GM21447 (cell line): ENCODE data around the gene PWWP2B.
"Not testable (repeated sequence)": the region's sequence is repeated elsewhere in the genome, so short reads cannot be mapped to it uniquely, and the experiment has no call there.

Experiments
- ATAC-seq: cut with Tn5 transposase; IDR thresholded peaks from one replicate; pipeline ENCODE4 v1.9.1; 2021; ENCODE audit not compliant: unreplicated experiment

Gene PWWP2B

DNA sequence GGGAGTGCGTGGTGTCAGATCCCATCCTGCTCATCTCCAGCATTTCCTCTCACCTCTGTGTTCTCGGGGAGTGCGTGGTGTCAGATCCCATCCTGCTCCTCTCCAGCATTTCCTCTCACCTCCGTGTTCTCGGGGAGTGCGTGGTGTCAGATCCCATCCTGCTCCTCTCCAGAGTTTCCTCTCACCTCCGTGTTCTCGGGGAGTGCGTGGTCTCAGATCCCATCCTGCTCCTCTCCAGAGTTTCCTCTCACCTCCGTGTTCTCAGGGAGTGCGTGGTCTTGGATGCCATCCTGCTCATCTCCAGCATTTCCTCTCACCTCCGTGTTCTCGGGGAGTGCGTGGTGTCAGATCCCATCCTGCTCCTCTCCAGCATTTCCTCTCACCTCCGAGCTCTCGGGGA, 18.0 kb upstream of the PWWP2B start:
- ATAC-seq, result not testable (repeated sequence)

DNA sequence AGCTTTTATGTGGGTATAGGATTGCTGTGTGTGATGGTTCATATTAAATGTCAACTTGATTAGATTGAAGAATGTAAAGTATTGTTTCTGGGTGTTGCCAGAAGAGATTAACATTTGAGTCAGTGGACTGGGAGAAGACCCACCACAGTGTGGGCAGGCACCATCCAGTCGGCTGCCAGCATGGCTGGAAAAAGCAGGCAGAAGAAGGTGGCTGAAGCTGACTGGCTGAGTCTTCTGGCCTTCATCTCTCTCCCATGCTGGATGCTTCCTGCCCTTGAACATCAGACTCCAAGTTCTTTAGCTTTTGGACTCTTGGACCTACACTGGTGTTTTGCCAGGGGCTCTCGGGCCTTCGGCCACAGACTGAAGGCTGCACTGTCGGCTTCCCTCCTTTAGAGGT, 16.0 kb upstream of the PWWP2B start:
- not testable (repeated sequence) for ATAC-seq

DNA sequence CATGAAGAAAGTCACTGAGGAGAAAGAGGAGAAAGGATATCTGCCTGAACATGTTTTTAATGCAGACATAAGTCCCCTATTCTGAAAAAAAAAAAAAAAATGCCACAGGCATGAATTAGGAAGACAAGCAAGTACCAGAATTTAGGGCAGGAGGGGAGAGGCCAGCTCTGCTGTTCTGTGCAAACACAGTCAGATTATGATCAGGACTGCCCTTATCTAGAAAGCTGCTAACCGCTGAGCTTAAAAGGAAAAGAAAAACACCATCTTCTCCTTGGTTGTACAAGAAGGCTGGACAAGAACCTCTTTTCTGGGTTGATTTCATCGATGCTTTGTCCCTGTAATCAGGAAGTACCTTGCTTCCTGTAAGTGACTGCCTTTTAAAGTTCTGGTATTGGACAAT, 15.3 kb upstream of the PWWP2B start:
- no peak for ATAC-seq

DNA sequence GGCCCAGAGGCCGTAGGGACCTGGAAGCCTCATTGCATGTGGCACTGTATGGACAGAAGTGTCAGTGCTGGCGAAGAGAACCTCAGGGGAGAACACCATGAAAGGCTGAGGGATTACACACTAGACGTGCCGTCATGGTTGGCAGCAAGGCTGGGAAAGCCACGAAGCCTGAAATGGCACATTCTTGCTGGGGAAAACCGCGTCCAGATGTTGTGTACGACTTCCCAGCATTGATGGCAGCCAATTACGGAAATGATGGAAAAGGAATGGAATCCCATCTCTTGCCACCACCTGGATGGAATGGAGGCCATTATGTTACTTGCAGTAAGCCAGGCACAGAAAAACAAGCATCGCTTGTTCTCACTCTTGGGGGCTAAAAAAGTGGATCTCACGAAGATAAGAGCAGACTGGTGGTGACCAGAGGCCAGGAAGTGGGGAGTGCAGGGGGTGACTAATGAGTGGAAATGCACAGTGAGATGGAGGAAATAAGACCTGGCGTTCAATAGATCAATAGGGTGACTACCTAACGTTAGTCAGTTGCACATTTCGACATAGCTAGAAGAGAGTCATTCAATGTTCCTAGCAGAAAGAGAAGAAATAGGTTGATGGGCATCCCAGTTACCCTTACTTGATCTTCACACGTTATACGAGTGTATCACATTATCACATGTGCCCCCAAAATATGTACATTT, 14.6 kb upstream of the PWWP2B start:
- ATAC-seq, result no peak

DNA sequence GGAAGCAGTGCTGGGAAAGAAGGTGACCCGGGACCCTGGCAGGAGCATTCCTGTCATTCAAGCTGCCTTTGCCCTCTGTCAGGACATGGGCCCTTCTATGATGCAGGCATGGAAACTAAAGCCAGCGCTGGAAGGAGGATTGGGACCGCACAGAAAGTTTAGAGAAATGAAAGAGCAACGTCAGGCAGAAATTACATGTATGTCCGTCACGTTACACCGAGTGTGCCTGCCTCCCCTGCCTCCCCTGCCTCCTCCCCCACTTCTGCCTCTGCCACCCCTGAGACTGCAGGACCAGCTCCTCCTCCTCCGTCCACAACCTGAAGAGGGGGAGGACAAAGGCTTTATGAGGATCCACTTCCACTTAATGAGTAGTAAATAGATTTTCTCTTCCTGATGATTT, 13.9 kb upstream of the PWWP2B start:
- ATAC-seq, result no peak

DNA sequence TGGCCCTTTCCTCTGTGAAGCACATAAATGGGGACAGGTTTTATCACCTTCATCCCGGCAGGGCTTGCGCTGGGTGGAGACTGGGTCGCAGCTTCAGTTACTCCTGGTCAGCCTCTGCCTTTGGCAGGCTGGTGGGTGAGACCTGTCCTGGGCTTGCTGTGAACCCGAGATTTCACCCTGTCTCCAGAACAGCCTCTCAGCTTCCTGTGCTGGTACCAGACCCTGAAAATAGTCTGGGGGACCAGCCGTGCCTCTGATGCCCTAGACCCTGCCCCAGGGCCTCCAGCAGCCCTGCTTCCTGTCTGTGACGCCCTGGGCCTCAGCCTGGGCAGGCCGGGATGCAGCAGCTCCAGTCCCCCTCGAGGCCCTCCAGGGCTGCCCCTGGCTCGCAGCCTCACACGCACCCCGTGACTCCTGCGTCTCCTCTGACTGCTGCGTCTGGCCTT, 13.2 kb upstream of the PWWP2B start:
- ATAC-seq, result no peak

- no peak for ATAC-seq
Observed at GRCh38 chr10:132384618-132385388, 12.2 kb upstream of the PWWP2B start.

GRCh38 chr10:132385389-132385667, 11.7 kb upstream of the PWWP2B start:
- no peak for ATAC-seq

DNA sequence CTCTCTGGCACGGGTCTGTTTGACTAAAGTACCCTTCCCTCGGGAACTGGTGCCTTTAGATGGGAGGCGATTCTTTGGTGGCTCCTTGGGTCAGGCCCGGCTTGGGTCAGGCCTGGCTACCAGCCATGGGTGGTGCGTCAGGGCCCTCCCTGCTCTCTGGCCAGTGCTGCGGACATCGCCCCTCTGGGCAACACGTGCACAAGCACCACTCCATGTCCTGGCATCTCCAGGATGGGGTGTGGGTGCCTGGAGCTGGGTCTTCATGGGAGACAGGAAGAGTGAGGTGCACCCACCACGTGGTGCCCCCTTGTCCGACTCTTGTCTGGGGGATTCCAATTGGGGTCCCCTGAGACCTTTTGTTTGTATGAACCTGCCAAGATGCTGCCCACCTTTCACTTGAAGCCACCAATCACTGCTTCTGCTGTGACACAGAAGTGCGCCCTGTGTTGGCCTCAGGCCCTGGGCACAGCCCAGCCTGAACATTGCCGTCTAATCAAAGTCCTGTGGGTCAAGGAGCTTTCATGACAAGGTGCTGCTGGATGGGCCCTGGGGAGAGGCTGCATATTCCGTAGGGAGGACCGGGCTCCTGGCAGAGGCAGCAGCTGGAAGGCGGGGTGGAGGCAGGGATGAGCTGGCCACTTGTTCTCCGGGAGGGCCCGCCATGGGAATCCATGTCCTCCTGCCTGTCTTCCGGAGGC, 11.1 kb upstream of the PWWP2B start:
- no peak for ATAC-seq

- no peak for ATAC-seq
Observed at GRCh38 chr10:132386419-132386831, 10.6 kb upstream of the PWWP2B start.

- not testable (repeated sequence) for ATAC-seq
Observed at GRCh38 chr10:132386896-132387295, 10.1 kb upstream of the PWWP2B start.

DNA sequence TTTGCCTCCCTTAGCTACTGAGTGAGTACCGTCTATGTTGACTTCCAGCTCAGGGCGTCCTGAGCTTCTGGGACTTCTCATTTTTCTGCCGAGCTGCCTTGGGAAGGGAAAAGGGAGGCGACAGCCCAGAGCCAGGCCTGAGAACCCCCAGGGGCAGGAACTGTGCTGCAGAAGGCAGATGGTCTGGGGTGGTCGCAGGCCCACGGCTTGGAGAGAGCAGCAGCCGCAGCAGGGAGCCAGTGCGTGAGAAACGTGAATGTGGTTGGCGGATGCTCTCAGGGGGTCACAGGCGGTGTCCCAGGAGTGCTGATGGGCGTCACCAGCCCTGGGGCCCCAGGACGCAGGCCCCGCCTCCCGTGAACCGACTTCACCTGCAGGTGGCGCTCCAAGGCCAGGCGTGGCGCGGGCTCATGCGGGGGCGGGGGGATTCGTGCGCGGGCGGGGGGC, 9.2 kb upstream of the PWWP2B start:
- no peak for ATAC-seq

DNA sequence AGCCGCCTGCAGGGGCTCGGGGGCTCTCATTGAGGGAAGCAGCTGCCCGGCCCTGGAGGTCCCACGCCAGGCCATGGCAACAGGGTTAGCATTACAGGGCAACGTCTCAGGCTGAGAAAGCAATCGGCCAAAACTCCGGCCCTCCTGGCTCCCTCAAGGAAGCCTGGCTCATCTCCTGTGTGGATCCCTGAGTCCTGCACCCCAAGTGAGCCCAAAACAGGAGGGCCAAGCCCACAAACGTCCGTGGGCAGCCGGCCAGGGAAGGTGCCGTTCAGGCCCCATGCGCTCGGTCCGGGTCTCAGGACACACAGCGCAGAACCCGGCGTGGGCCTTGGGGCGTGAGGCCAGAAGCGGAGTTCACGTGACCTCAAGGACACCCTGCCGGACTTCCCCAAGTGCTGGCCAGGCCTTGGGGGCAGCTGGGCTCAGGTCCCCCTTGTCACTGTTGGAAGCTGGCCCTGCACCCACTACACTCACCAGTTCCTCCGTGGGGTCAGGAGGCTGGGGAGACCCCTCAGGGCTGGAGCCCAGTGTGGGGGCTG, 8.0 kb upstream of the PWWP2B start:
- ATAC-seq, result no peak

DNA sequence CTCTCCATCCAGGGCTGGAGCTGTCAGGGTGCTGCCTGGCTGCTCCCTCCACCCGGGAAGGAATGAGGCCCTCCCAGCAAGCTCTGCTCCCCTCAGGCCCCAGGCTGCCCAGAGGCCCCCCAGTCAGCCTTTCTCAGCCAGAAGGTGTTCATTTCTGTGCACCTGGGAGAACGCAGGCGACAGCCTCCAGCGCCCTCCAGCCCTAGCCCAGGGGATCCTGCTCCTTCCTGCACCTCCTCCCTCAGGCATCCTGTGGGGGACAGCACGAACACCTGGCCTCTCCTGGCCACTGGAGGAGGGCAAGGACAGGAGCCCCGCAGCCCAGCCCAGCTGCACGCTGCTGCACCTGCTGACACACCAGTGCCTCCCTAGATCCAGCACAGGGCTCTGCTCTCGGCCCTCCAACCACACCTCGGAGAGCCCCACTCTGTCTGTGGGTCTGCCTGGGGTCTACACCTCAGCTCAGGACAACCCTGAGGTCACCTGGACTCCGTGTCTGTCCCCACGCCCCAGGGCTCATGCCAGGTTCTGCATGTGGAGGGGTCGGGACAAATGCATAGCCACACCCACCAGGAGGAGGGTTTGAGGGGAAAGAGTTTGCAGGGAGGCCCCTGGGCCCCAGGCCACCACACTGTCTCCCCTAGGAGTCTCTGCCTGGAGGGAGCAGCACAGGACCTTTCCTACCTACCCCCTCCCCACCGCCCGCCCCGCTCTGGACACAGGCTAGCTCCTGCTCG, 7.4 kb upstream of the PWWP2B start:
- no peak for ATAC-seq

GRCh38 chr10:132390170-132390920, 6.7 kb upstream of the PWWP2B start:
- no peak for ATAC-seq

- no peak for ATAC-seq
Observed at GRCh38 chr10:132390921-132391675, 5.9 kb upstream of the PWWP2B start.

GRCh38 chr10:132391676-132392020, 5.4 kb upstream of the PWWP2B start:
- no peak for ATAC-seq

DNA sequence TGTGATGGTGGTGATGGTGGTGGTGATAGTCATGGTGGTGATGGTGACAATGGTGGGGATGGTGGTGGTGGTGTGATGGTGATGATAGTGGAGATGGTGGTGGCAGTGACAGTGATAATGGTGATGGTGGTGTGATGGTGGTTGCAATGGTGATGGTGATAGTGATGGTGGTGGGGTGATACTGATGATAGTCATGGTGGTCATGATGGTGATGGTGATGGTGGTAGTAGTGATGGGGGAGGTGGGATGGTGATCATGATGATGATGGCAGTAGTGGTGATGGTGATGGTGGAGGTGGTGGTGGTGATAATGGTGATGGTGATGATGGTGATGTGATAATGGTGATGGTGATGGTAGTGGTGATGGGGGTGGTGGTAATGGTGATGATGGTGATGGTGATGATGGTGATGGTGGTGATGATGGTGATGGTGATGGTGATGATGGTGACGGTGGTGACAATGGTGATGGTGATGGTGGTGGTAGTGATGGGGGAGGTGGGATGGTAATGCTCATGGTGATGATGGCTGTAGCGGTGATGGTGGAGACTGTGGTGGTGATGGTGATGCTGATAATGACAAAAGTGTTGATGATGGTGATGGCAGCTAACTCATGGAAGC, 4.7 kb upstream of the PWWP2B start:
- ATAC-seq, result no peak
